Endothelial cell of umbilical vein (primary cell): ENCODE measurements around the gene RAB3D. TPM values are rescaled to one million over a fixed set of nuclear protein-coding genes. Genes with fewer than 3 reads are reported as not detected.

Source experiments
- BruUV-seq: library from RNA; stranded (reverse); fragments of 400-500 nt; replicated peaks from 2 replicates; lab custom pipeline; 2021; lab: Mats Ljungman, UMichigan
- CTCF ChIA-PET: fragments of 300-600, 350-600 bp; sonication (Branson Sonifier 250); formaldehyde crosslinking; loops from one replicate; lab custom pipeline; 2021; ENCODE audit warnings: antibody characterized with exemption, inconsistent platforms; lab: Charles Lee
- POLR2A ChIA-PET: fragments of 300-600, 350-600 bp; sonication (Branson Sonifier 250); formaldehyde crosslinking; loops from one replicate; lab custom pipeline; 2021; ENCODE audit warnings: antibody characterized with exemption, inconsistent platforms; lab: Charles Lee
- DNase-seq: peaks from one replicate; pipeline ENCODE4 v3.0.0-alpha.2; 2011; ENCODE audit warnings: low read depth, low spot score
- FAIRE-seq: peaks from 2 replicates; lab custom pipeline; 2011; peaks lifted over from hg19 to GRCh38; lab: Jason Lieb, UNC
- H2AFZ ChIP-seq: 2 replicates; pipeline ENCODE4 v1.6.0; 2012; ENCODE audit warnings: low read depth, low read length, control low read depth, inconsistent platforms
- H3K27ac ChIP-seq: 2 replicates; pipeline ENCODE4 v1.5.1; 2011; ENCODE audit warnings: low read depth, mild to moderate bottlenecking, control low read depth, low read length, moderate library complexity; ENCODE audit not compliant: insufficient read depth
- H3K27me3 ChIP-seq, 2 experiments: 2 replicates each; pipeline versions ENCODE4 v1.6.0 to v1.6.1; 2011; ENCODE audit warnings: low read length in 2 of 2, mixed read lengths in 1 of 2; ENCODE audit not compliant: control insufficient read depth in 2 of 2, insufficient read depth in 2 of 2
- H3K36me3 ChIP-seq, 2 experiments: 2 replicates in 1 of 2; 3 replicates in 1 of 2; pipeline ENCODE4 v1.5.1; 2011; ENCODE audit warnings: low read length in 2 of 2, mild to moderate bottlenecking in 1 of 2, moderate library complexity in 1 of 2; ENCODE audit not compliant: control insufficient read depth in 2 of 2, insufficient read depth in 2 of 2; ENCODE audit errors: extremely low read depth in 1 of 2
- H3K4me1 ChIP-seq: 3 replicates; pipeline ENCODE4 v1.5.1; 2011; ENCODE audit warnings: mild to moderate bottlenecking, low read length; ENCODE audit not compliant: control insufficient read depth, insufficient read depth; ENCODE audit errors: extremely low read depth
- H3K4me2 ChIP-seq: 2 replicates; pipeline ENCODE4 v1.6.1; 2011; ENCODE audit warnings: low read length, control low read depth, mixed read lengths; ENCODE audit not compliant: insufficient read depth
- H3K4me3 ChIP-seq, 3 experiments: fragments of 200-600 bp in 1 of 3; sonication (generic), shearing (Covaris generic) in 1 of 3; replicated peaks in 1 of 3; 2 replicates each; pipeline ENCODE4 v1.5.1; 2011 to 2016; ENCODE audit warnings: control low read depth in 3 of 3, low read length in 3 of 3, mild to moderate bottlenecking in 2 of 3, inconsistent platforms in 1 of 3, low read depth in 1 of 3, moderate library complexity in 1 of 3; ENCODE audit not compliant: insufficient read depth in 1 of 3
- H3K79me2 ChIP-seq: 2 replicates; pipeline ENCODE4 v1.6.0; 2012; ENCODE audit warnings: low read length, inconsistent platforms; ENCODE audit not compliant: control insufficient read depth, insufficient read depth
- H3K9ac ChIP-seq: replicated peaks from 2 replicates; pipeline ENCODE3; 2011; ENCODE audit warnings: low read length, control low read depth; ENCODE audit not compliant: insufficient read depth; ENCODE audit errors: extremely low read depth
- H3K9me1 ChIP-seq: replicated peaks from 3 replicates; pipeline ENCODE4 v1.6.0; 2011; ENCODE audit warnings: mild to moderate bottlenecking, low read length; ENCODE audit not compliant: control insufficient read depth, insufficient read depth; ENCODE audit errors: extremely low read depth
- H3K9me3 ChIP-seq: replicated peaks from 2 replicates; pipeline ENCODE4 v1.5.1; 2012; ENCODE audit warnings: low read length, inconsistent platforms; ENCODE audit not compliant: control insufficient read depth, insufficient read depth
- H4K20me1 ChIP-seq: replicated peaks from 2 replicates; pipeline ENCODE3; 2011; ENCODE audit warnings: mild to moderate bottlenecking, low read length; ENCODE audit not compliant: control insufficient read depth, insufficient read depth; ENCODE audit errors: extremely low read depth
- EZH2 ChIP-seq: IDR thresholded peaks from 2 replicates; pipeline ENCODE4 v1.6.1; 2012; ENCODE audit warnings: borderline replicate concordance, low read depth, mild to moderate bottlenecking, moderate library complexity, low read length, inconsistent platforms; ENCODE audit not compliant: severe bottlenecking
- FOS ChIP-seq: IDR thresholded peaks from 2 replicates; pipeline ENCODE4 v1.6.1; 2011; ENCODE audit warnings: mild to moderate bottlenecking, low read length, moderate library complexity, borderline replicate concordance; ENCODE audit not compliant: insufficient read depth
- GATA2 ChIP-seq: IDR thresholded peaks from 2 replicates; pipeline ENCODE4 v1.7.0; 2011; ENCODE audit warnings: low read depth, mild to moderate bottlenecking, moderate library complexity, mixed read lengths, low read length; ENCODE audit not compliant: insufficient read length, insufficient read depth
- JUN ChIP-seq: IDR thresholded peaks from 2 replicates; pipeline ENCODE4 v1.6.1; 2011; ENCODE audit warnings: borderline replicate concordance, low read depth; ENCODE audit not compliant: insufficient read length, insufficient read depth
- MYC ChIP-seq: IDR thresholded peaks from one replicate; pipeline ENCODE4 v1.6.1; 2011; ENCODE audit warnings: mild to moderate bottlenecking, low read depth, low read length
- POLR2A ChIP-seq: IDR thresholded peaks from 2 replicates; pipeline ENCODE4 v1.6.1; 2012; ENCODE audit warnings: low read depth, mild to moderate bottlenecking, control low read depth, low read length
- POLR2AphosphoS5 ChIP-seq: IDR thresholded peaks from 2 replicates; pipeline ENCODE4 v1.6.1; 2012; ENCODE audit warnings: low read depth, mild to moderate bottlenecking, control low read depth, low read length, moderate library complexity; ENCODE audit not compliant: insufficient read depth
- dilution Hi-C: fragments of 300-500 bp; cut with MboI; formaldehyde crosslinking; loops from one replicate; pipeline ENCODE4 v1.15.0; 2019; ENCODE audit warnings: low sequenced_read_pairs; ENCODE audit not compliant: extremely low pct_ligation_motif_present
- intact Hi-C: fragments of 100-400 bp; cut with micrococcal nuclease; formaldehyde crosslinking; loops from one replicate; pipeline ENCODE4 v1.10.0; 2022
- polyA plus RNA-seq, 4 experiments: library from polyadenylated mRNA; depleted of rRNA in 3 of 4; stranded (reverse) in 3 of 4; unstranded in 1 of 4; fragments of >200 nt; gene quantifications; 2 replicates each; pipeline versions ENCODE4 v1.2.1 to v1.2.3, GENCODE V29; 2011 to 2012; ENCODE audit warnings: missing spikeins in 1 of 4
- total RNA-seq: library from RNA; stranded (reverse); gene quantifications from 2 replicates; pipeline ENCODE4 v1.2.3, GENCODE V29; 2021
- TF ChIP-seq, protein P1 (sequence below), 2 donors: IDR thresholded peaks; 1 replicate in 1 of 2; 2 replicates in 1 of 2; pipeline ENCODE4 v1.5.1; 2011; ENCODE audit warnings: low read length in 2 of 2, mild to moderate bottlenecking in 2 of 2, moderate library complexity in 2 of 2, control low read depth in 1 of 2, inconsistent platforms in 1 of 2, low read depth in 1 of 2; ENCODE audit not compliant: insufficient read depth in 1 of 2; ENCODE audit errors: extremely low read depth in 1 of 2
- TF ChIP-seq, protein P2 (sequence below): IDR thresholded peaks from 2 replicates; pipeline ENCODE4 v1.6.1; 2011; ENCODE audit not compliant: insufficient read depth, insufficient read length

The RAB3D gene
- total and polyA plus RNA-seq, 2 donors (not counting 3 experiments of a cell fraction or from before 2014, with no cell fraction given), result 35.4 to 48.2 TPM

DNA sequence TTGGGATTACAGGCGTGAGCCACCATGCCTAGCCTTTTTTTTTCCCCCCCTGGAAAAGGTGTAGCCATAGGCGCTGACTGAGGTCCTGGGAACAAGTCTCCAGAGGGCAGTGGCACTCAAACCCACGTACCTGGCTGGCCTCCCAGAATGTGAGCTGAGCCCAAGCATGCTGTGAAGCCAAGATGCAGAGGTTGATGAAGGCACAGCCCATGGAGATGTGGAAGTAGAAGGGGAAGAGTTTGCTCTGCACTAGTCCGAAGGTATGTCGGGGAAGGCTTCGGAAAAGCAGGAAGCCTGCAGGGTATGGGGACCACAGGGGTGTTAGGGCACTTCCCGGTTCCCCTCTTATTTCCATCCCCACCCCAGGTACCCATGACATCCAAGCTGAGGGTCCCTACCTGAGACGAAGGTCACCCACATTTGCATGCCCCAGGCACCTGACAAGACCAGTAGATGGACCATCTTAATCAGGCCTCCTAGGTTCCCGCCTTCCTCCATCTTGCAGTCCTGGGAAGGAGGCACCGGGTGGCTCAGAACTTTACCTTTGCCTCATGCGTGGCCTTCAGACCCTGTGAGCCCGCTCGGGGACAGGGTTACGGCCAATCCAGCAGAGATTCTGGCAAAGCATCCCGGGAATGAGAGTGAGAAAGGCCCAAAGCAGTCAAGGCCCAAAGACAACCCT, 5.8 kb upstream of the RAB3D start:
- intact Hi-C loops (loop anchor here (2.0 kb wide), 1 partner anchor 76 kb away; no protein-coding TSS in a partner anchor), dilution Hi-C loops (no loop called here)
- no peaks in the 10 kb centered on the region for H3K27me3 ChIP-seq
- peak overlapping the region; percentile 57 for H3K4me2 ChIP-seq
- no TSS peak for BruUV-seq
- POLR2A ChIA-PET, result interaction anchor here (0.7 to 1.1 kb wide), 2 partner anchors 30 to 1502 kb away, joined by 4 to 10 read pairs; partner anchors contain the start of gene SWSAP1
- H3K9ac ChIP-seq, result no peak overlapping the region
- no peaks in the 10 kb centered on the region for H3K9me3 ChIP-seq
- peaks cover 21% of the 10 kb centered on the region for H3K4me1 ChIP-seq
- no peaks in the 10 kb centered on the region for H3K79me2 ChIP-seq
- peaks cover 0 to 3% of the 10 kb centered on the region in 2 experiments for H3K36me3 ChIP-seq
- no peaks in the 10 kb centered on the region for H4K20me1 ChIP-seq
- no peak overlapping the region for H2AFZ ChIP-seq
- peak overlapping the region; percentile 18 to 93 (median 72) for H3K4me3 ChIP-seq
- no peak for TF ChIP-seq MYC
- TF ChIP-seq, protein P1, sequence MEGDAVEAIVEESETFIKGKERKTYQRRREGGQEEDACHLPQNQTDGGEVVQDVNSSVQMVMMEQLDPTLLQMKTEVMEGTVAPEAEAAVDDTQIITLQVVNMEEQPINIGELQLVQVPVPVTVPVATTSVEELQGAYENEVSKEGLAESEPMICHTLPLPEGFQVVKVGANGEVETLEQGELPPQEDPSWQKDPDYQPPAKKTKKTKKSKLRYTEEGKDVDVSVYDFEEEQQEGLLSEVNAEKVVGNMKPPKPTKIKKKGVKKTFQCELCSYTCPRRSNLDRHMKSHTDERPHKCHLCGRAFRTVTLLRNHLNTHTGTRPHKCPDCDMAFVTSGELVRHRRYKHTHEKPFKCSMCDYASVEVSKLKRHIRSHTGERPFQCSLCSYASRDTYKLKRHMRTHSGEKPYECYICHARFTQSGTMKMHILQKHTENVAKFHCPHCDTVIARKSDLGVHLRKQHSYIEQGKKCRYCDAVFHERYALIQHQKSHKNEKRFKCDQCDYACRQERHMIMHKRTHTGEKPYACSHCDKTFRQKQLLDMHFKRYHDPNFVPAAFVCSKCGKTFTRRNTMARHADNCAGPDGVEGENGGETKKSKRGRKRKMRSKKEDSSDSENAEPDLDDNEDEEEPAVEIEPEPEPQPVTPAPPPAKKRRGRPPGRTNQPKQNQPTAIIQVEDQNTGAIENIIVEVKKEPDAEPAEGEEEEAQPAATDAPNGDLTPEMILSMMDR (IDR thresholded peaks at IDR 0.05; ENCODE audit: extremely low read depth in 1 of 2, insufficient read depth in 1 of 2, low read depth in 1 of 2, low read length in 2 of 2), result no peak
- no peak for TF ChIP-seq JUN
- no peak for TF ChIP-seq POLR2AphosphoS5
- no peak for TF ChIP-seq EZH2
- TF ChIP-seq, protein P2, sequence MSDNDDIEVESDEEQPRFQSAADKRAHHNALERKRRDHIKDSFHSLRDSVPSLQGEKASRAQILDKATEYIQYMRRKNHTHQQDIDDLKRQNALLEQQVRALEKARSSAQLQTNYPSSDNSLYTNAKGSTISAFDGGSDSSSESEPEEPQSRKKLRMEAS, result no peak
- TF ChIP-seq GATA2, result no peak
- no peak for TF ChIP-seq POLR2A
- no peak for TF ChIP-seq FOS
- no peak overlapping the region for H3K27ac ChIP-seq
- DNase-seq (peak; percentile 21), FAIRE-seq (peak; percentile 44)
- CTCF ChIA-PET, result interaction anchor here (0.6 to 2.1 kb wide), 9 partner anchors 8 to 137 kb away, joined by 3 to 14 read pairs (median 5); partner anchors contain the start of genes EPOR, ODAD3, PRKCSH and SWSAP1
- H3K9me1 ChIP-seq, result no peaks in the 10 kb centered on the region
